Measurements from ENCODE around the gene BSG. TPM values are rescaled to one million over a fixed set of nuclear protein-coding genes. Genes with fewer than 3 reads are reported as not detected.

Gene BSG
- total and polyA plus RNA-seq, 2 experiments from 2014 or later = 545 to 1,282 TPM

GRCh38 chr19:595326-596262 is 23.2 kb downstream of the BSG start:
- no peak overlapping the region for H3K4me2 ChIP-seq
- no peak overlapping the region for H3K4me3 ChIP-seq
- H3K27ac ChIP-seq = no peak overlapping the region

GRCh38 chr19:596263-596655 is 23.9 kb downstream of the BSG start:
- no peaks in the 10 kb centered on the region for H3K9me2 ChIP-seq (replicated peaks; ENCODE audit: insufficient read depth)
- peaks cover 12% of the 10 kb centered on the region for H3K27me3 ChIP-seq
- WGBS (ENCODE audit: low lambda C conversion rate, missing lambda C conversion rate) = 95% methylated on average over 14 of the region's 16 CpGs
- no peak overlapping the region for H2AFZ ChIP-seq
- no peaks in the 10 kb centered on the region for H3K9me3 ChIP-seq (ENCODE audit: low read depth)
- no peaks in the 10 kb centered on the region for H3K79me2 ChIP-seq
- no peaks in the 10 kb centered on the region for H3K4me1 ChIP-seq (ENCODE audit: insufficient read depth)
- H3K4me2 ChIP-seq = no peak overlapping the region
- no peaks in the 10 kb centered on the region for H3K36me3 ChIP-seq (replicated peaks; ENCODE audit: insufficient read depth, low read depth)
- no peak for TF ChIP-seq CTCF (IDR thresholded peaks at IDR 0.05; ENCODE audit: poor library complexity)
- no peak for TF ChIP-seq EZH2 (IDR thresholded peaks at IDR 0.05; ENCODE audit: borderline replicate concordance)
- TF ChIP-seq EZH2phosphoT487 (IDR thresholded peaks at IDR 0.05; ENCODE audit: low read depth, severe bottlenecking, unreplicated experiment) = no peak
- no peaks in the 10 kb centered on the region for H4K20me1 ChIP-seq (ENCODE audit: insufficient read depth, poor library complexity, severe bottlenecking)
- no peak overlapping the region for H3K27ac ChIP-seq
- DNase-seq (ENCODE audit: low spot score) = no peak
- H3K4me3 ChIP-seq = no peak overlapping the region

More at GRCh38 chr19:595326-596262, 23.2 kb downstream of the BSG start:
- H3K4me1 ChIP-seq (ENCODE audit: insufficient read depth) = no peaks in the 10 kb centered on the region
- TF ChIP-seq EZH2phosphoT487 (IDR thresholded peaks at IDR 0.05; ENCODE audit: low read depth, severe bottlenecking, unreplicated experiment) = no peak
- no peak for TF ChIP-seq CTCF (IDR thresholded peaks at IDR 0.05; ENCODE audit: poor library complexity)
- no peak for TF ChIP-seq EZH2 (IDR thresholded peaks at IDR 0.05; ENCODE audit: borderline replicate concordance)
- H3K9me3 ChIP-seq (ENCODE audit: low read depth) = no peaks in the 10 kb centered on the region
- no peaks in the 10 kb centered on the region for H3K9me2 ChIP-seq (replicated peaks; ENCODE audit: insufficient read depth)
- no peaks in the 10 kb centered on the region for H3K79me2 ChIP-seq
- no peaks in the 10 kb centered on the region for H4K20me1 ChIP-seq (ENCODE audit: insufficient read depth, poor library complexity, severe bottlenecking)
- no peak for DNase-seq (ENCODE audit: low spot score)
- H2AFZ ChIP-seq = no peak overlapping the region
- WGBS (ENCODE audit: low lambda C conversion rate, missing lambda C conversion rate) = 77% methylated on average over 32 of the region's 42 CpGs
- H3K27me3 ChIP-seq = peaks cover 19% of the 10 kb centered on the region
- no peaks in the 10 kb centered on the region for H3K36me3 ChIP-seq (replicated peaks; ENCODE audit: insufficient read depth, low read depth)

GRCh38 chr19:597406-598315 is 25.3 kb downstream of the BSG start:
- no peak overlapping the region for H3K4me2 ChIP-seq
- no peak overlapping the region for H3K27ac ChIP-seq
- TF ChIP-seq EZH2phosphoT487 (IDR thresholded peaks at IDR 0.05; ENCODE audit: low read depth, severe bottlenecking, unreplicated experiment) = no peak
- TF ChIP-seq CTCF (IDR thresholded peaks at IDR 0.05; ENCODE audit: poor library complexity) = no peak
- TF ChIP-seq EZH2 (IDR thresholded peaks at IDR 0.05; ENCODE audit: borderline replicate concordance) = no peak
- no peaks in the 10 kb centered on the region for H3K9me2 ChIP-seq (replicated peaks; ENCODE audit: insufficient read depth)
- WGBS (ENCODE audit: low lambda C conversion rate, missing lambda C conversion rate) = 82% methylated on average over 17 of the region's 18 CpGs
- peaks cover 4% of the 10 kb centered on the region for H3K27me3 ChIP-seq
- H3K9me3 ChIP-seq (ENCODE audit: low read depth) = no peaks in the 10 kb centered on the region
- no peaks in the 10 kb centered on the region for H4K20me1 ChIP-seq (ENCODE audit: insufficient read depth, poor library complexity, severe bottlenecking)
- H3K79me2 ChIP-seq = no peaks in the 10 kb centered on the region
- no peak overlapping the region for H3K4me3 ChIP-seq
- H2AFZ ChIP-seq = no peak overlapping the region
- DNase-seq (ENCODE audit: low spot score) = no peak
- no peaks in the 10 kb centered on the region for H3K4me1 ChIP-seq (ENCODE audit: insufficient read depth)
- H3K36me3 ChIP-seq (replicated peaks; ENCODE audit: insufficient read depth, low read depth) = no peaks in the 10 kb centered on the region

All from hepatocyte (in vitro differentiated cells).